HCT116 (cell line): ENCODE measurements around the gene MTHFSD.

Experiments used
- CTCF ChIP-seq, 3 experiments: fragments of 200-600 bp in 1 of 3; sonication (generic) in 1 of 3; IDR thresholded peaks in 2 of 3; conservative IDR thresholded peaks in 1 of 3; 2 replicates each; pipeline ENCODE4 v1.5.1; 2012 to 2017; ENCODE audit warnings: low read depth in 2 of 3, low read length in 2 of 3, antibody characterized with exemption in 1 of 3, borderline replicate concordance in 1 of 3, control low read depth in 1 of 3, mild to moderate bottlenecking in 1 of 3, mixed read lengths in 1 of 3, mixed run types in 1 of 3, moderate library complexity in 1 of 3; ENCODE audit not compliant: insufficient read depth in 1 of 3
- EZH2phosphoT487 ChIP-seq: fragments of 200-600 bp; IDR thresholded peaks from 2 replicates; pipeline ENCODE4 v1.6.1; 2018; ENCODE audit warnings: antibody characterized with exemption, borderline replicate concordance
- POLR2A ChIP-seq: IDR thresholded peaks from 2 replicates; pipeline ENCODE4 v1.7.0; 2011; ENCODE audit warnings: borderline replicate concordance; ENCODE audit not compliant: insufficient read depth, insufficient read length; ENCODE audit errors: extremely low read depth
- POLR2AphosphoS5 ChIP-seq: IDR thresholded peaks from 2 replicates; pipeline ENCODE4 v1.6.1; 2011; ENCODE audit warnings: mild to moderate bottlenecking, low read depth, low read length, moderate library complexity
- REST ChIP-seq: IDR thresholded peaks from 2 replicates; pipeline ENCODE4 v1.6.1; 2012; ENCODE audit warnings: low read depth
- TF ChIP-seq, protein P1 (sequence below): IDR thresholded peaks from 2 replicates; pipeline ENCODE4 v1.6.1; 2012
- TF ChIP-seq, protein P2 (sequence below): IDR thresholded peaks from 2 replicates; pipeline ENCODE4 v1.6.1; 2011; ENCODE audit warnings: mild to moderate bottlenecking, low read length, moderate library complexity; ENCODE audit not compliant: insufficient replicate concordance; ENCODE audit errors: extremely low read depth

- TF ChIP-seq POLR2AphosphoS5, result no peak
- TF ChIP-seq CTCF (IDR thresholded peaks at IDR 0.05 in 2 of 3, conservative IDR thresholded peaks at IDR 0.05 in 1 of 3; ENCODE audit: borderline replicate concordance in 1 of 3, insufficient read depth in 1 of 3, low read depth in 2 of 3, low read length in 2 of 3), result no peak
- no peak for TF ChIP-seq EZH2phosphoT487
- TF ChIP-seq, protein P1, sequence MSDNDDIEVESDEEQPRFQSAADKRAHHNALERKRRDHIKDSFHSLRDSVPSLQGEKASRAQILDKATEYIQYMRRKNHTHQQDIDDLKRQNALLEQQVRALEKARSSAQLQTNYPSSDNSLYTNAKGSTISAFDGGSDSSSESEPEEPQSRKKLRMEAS, result no peak
- TF ChIP-seq REST, result no peak
- TF ChIP-seq POLR2A, result no peak
- TF ChIP-seq, protein P2, sequence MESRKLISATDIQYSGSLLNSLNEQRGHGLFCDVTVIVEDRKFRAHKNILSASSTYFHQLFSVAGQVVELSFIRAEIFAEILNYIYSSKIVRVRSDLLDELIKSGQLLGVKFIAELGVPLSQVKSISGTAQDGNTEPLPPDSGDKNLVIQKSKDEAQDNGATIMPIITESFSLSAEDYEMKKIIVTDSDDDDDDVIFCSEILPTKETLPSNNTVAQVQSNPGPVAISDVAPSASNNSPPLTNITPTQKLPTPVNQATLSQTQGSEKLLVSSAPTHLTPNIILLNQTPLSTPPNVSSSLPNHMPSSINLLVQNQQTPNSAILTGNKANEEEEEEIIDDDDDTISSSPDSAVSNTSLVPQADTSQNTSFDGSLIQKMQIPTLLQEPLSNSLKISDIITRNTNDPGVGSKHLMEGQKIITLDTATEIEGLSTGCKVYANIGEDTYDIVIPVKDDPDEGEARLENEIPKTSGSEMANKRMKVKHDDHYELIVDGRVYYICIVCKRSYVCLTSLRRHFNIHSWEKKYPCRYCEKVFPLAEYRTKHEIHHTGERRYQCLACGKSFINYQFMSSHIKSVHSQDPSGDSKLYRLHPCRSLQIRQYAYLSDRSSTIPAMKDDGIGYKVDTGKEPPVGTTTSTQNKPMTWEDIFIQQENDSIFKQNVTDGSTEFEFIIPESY, result no peak
Measured at GRCh38 chr16:86515413-86515776, 39.6 kb downstream of the MTHFSD start.
